HepG2 (cell line): ENCODE data around the gene VSX1.

Experiments
- ASH2L ChIP-seq: fragments of 300-600, 200-600 bp; sonication (generic); IDR thresholded peaks from 2 replicates; pipeline ENCODE4 v1.7.0; 2017; ENCODE audit warnings: low read depth, mild to moderate bottlenecking, moderate library complexity, mixed read lengths, low read length; ENCODE audit not compliant: insufficient read length
- FOXK2 ChIP-seq: fragments of 450-650 bp; IDR thresholded peaks from 2 replicates; pipeline ENCODE4 v1.6.1; 2016
- NFE2L2 ChIP-seq: fragments of 150-350 bp; IDR thresholded peaks from 2 replicates; pipeline ENCODE4 v1.6.1; 2014; ENCODE audit warnings: low read length
- PCBP1 ChIP-seq: fragments of 200-400 bp; formaldehyde crosslinking; IDR thresholded peaks from 2 replicates; pipeline ENCODE4 v1.6.1; 2017; ENCODE audit warnings: mild to moderate bottlenecking, low read depth, low read length, borderline replicate concordance
- RAD51 ChIP-seq: fragments of 450-650 bp; IDR thresholded peaks from 2 replicates; pipeline ENCODE4 v1.6.1; 2016; ENCODE audit warnings: borderline replicate concordance
- TGIF2 ChIP-seq: IDR thresholded peaks from 2 replicates; pipeline ENCODE4 v1.6.1; 2016; ENCODE audit warnings: control low read depth, missing compliant biosample characterization
- U2AF1 ChIP-seq: fragments of 200-400 bp; formaldehyde crosslinking; optimal IDR thresholded peaks from 2 replicates; pipeline ENCODE3; 2017; ENCODE audit warnings: mild to moderate bottlenecking, low read depth, low read length
- ZMYM2 ChIP-seq: sonication (generic); formaldehyde crosslinking; IDR thresholded peaks from 2 replicates; pipeline ENCODE4 v1.8.0; 2022; ENCODE audit warnings: mild to moderate bottlenecking, missing genetic modification reagents
- ZNF570 ChIP-seq: sonication (generic); formaldehyde crosslinking; IDR thresholded peaks from 2 replicates; pipeline ENCODE4 v1.4.0; 2020; ENCODE audit warnings: mild to moderate bottlenecking, missing genetic modification reagents, borderline replicate concordance
- ZNF768 ChIP-seq: sonication (generic); formaldehyde crosslinking; IDR thresholded peaks from 2 replicates; pipeline ENCODE4 v1.4.0; 2020; ENCODE audit warnings: missing genetic modification reagents
- TF ChIP-seq, protein P1 (sequence below): sonication (generic); formaldehyde crosslinking; IDR thresholded peaks from 2 replicates; pipeline ENCODE4 v1.8.1; 2023; ENCODE audit warnings: missing genetic modification reagents, inconsistent platforms, borderline replicate concordance
- TF ChIP-seq, protein P2 (sequence below): sonication (generic); formaldehyde crosslinking; IDR thresholded peaks from 2 replicates; pipeline ENCODE4 v1.5.0; 2020; ENCODE audit warnings: mild to moderate bottlenecking, missing genetic modification reagents, moderate library complexity

DNA sequence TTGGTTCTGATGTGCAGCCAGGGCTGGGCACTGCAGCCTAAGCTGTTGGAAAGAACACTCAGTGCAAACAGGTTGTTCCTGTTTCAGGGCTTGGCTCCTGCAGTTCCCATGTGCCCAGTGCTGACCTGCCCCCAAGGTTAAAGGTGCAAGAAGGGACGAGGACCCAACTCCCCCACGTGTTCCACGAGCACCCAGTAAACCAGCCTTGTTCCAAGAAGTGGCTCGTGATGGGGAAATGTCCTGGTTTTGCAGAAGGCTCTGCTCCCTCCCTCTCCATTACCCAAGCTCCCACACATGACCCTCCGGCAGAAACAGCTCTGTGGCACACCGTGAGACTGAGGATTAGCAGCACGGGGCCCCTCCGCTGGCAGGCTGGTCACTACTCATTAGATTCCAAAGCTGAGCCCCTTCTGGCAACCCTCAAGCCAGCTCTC, 33.4 kb downstream of the VSX1 start:
- TF ChIP-seq ZNF768 (CRISPR knock-in tag) (no peak), ASH2L (no peak), FOXK2 (no peak), ZMYM2 (no peak), U2AF1 (no peak), NFE2L2 (no peak), ZNF570 (CRISPR knock-in tag) (no peak), PCBP1 (no peak), RAD51 (no peak), TGIF2 (CRISPR knock-in tag) (no peak)
- TF ChIP-seq, protein P1, sequence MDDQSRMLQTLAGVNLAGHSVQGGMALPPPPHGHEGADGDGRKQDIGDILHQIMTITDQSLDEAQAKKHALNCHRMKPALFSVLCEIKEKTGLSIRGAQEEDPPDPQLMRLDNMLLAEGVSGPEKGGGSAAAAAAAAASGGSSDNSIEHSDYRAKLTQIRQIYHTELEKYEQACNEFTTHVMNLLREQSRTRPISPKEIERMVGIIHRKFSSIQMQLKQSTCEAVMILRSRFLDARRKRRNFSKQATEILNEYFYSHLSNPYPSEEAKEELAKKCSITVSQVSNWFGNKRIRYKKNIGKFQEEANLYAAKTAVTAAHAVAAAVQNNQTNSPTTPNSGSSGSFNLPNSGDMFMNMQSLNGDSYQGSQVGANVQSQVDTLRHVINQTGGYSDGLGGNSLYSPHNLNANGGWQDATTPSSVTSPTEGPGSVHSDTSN (CRISPR knock-in tag) = no peak
- TF ChIP-seq, protein P2, sequence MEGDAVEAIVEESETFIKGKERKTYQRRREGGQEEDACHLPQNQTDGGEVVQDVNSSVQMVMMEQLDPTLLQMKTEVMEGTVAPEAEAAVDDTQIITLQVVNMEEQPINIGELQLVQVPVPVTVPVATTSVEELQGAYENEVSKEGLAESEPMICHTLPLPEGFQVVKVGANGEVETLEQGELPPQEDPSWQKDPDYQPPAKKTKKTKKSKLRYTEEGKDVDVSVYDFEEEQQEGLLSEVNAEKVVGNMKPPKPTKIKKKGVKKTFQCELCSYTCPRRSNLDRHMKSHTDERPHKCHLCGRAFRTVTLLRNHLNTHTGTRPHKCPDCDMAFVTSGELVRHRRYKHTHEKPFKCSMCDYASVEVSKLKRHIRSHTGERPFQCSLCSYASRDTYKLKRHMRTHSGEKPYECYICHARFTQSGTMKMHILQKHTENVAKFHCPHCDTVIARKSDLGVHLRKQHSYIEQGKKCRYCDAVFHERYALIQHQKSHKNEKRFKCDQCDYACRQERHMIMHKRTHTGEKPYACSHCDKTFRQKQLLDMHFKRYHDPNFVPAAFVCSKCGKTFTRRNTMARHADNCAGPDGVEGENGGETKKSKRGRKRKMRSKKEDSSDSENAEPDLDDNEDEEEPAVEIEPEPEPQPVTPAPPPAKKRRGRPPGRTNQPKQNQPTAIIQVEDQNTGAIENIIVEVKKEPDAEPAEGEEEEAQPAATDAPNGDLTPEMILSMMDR = no peak
